Upper lobe of left lung (tissue), 4 donors: ENCODE data around the gene UBE4B.

Experiments
- CTCF ChIP-seq, 6 experiments: fragments of 450-650 bp in 4 of 6; fragments of 200-600 bp in 2 of 6; sonication (generic) in 2 of 6; IDR thresholded peaks; one replicate each; pipeline ENCODE4 v1.5.1; 2016 to 2019; ENCODE audit warnings: antibody characterized with exemption in 6 of 6
- POLR2AphosphoS5 ChIP-seq, 2 donors: sonication (generic); formaldehyde crosslinking; IDR thresholded peaks; one replicate each; pipeline ENCODE4 v1.5.1; 2017; ENCODE audit warnings: antibody characterized with exemption in 2 of 2

- TF ChIP-seq POLR2AphosphoS5 (IDR thresholded peaks at IDR 0.05), result no peak
- no peak for TF ChIP-seq CTCF (IDR thresholded peaks at IDR 0.05)
Measured at GRCh38 chr1:10046356-10047085, 13.8 kb downstream of the UBE4B start.
